Measurements from ENCODE around the gene ATP5F1B. TPM values are rescaled to one million over a fixed set of nuclear protein-coding genes. Genes with fewer than 3 reads are reported as not detected.

The ATP5F1B gene
- total RNA-seq, 1 donor from 2014 or later = 735 TPM

DNA sequence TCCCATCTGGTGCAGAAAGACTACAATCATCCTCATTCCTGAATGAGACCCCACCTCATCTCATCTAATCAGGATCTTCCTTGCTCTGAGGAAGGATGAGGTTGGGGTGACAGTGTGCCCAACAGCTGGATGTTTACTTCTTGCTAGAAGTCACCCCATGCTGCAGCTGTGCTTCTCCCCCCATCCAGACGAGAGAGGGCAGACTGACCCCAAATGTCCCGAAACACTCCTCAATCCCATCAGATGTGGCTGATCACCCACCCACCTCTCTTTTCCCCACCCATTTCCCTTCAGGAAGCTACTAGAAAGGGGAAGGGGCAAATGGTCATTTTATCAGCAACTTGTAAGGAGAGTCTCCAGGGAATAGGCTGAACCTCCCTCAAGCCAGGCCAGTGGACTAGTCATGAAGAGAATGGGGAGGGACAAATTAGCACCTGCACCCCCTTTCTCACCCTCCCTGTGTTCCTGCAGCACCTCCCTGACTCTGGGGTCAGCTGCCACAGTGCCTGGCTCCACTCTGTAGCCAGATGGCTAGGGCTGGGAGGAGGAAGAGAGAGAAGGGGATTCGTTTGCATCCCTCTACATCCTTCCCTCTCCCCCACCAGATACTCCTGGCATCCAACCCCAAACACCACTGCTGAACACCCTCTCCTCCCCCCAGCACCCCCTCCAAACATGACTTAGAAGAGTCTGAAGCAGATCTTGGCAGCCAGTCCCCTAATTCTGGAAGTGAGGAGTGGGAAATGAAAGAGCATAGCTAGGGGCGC is 12.9 kb downstream of the ATP5F1B start:
- peaks cover 39% of the 10 kb centered on the region for H3K4me1 Mint-ChIP-seq (ENCODE audit: low read depth, unreplicated experiment)
- DNase-seq = peak; percentile 41
- H3K36me3 Mint-ChIP-seq (ENCODE audit: unreplicated experiment) = no peaks in the 10 kb centered on the region
- H3K4me3 Mint-ChIP-seq (ENCODE audit: unreplicated experiment) = peak overlapping the region; percentile 98
- peaks cover 25% of the 10 kb centered on the region for H3K27me3 Mint-ChIP-seq (ENCODE audit: unreplicated experiment)
- TF ChIP-seq, protein P1, sequence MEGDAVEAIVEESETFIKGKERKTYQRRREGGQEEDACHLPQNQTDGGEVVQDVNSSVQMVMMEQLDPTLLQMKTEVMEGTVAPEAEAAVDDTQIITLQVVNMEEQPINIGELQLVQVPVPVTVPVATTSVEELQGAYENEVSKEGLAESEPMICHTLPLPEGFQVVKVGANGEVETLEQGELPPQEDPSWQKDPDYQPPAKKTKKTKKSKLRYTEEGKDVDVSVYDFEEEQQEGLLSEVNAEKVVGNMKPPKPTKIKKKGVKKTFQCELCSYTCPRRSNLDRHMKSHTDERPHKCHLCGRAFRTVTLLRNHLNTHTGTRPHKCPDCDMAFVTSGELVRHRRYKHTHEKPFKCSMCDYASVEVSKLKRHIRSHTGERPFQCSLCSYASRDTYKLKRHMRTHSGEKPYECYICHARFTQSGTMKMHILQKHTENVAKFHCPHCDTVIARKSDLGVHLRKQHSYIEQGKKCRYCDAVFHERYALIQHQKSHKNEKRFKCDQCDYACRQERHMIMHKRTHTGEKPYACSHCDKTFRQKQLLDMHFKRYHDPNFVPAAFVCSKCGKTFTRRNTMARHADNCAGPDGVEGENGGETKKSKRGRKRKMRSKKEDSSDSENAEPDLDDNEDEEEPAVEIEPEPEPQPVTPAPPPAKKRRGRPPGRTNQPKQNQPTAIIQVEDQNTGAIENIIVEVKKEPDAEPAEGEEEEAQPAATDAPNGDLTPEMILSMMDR (IDR thresholded peaks at IDR 0.05; ENCODE audit: partially characterized antibody, unreplicated experiment) = no peak
- H3K9me3 Mint-ChIP-seq (ENCODE audit: unreplicated experiment) = peaks cover 14% of the 10 kb centered on the region
- peak overlapping the region; percentile 95 for H3K27ac Mint-ChIP-seq (ENCODE audit: unreplicated experiment)

DNA sequence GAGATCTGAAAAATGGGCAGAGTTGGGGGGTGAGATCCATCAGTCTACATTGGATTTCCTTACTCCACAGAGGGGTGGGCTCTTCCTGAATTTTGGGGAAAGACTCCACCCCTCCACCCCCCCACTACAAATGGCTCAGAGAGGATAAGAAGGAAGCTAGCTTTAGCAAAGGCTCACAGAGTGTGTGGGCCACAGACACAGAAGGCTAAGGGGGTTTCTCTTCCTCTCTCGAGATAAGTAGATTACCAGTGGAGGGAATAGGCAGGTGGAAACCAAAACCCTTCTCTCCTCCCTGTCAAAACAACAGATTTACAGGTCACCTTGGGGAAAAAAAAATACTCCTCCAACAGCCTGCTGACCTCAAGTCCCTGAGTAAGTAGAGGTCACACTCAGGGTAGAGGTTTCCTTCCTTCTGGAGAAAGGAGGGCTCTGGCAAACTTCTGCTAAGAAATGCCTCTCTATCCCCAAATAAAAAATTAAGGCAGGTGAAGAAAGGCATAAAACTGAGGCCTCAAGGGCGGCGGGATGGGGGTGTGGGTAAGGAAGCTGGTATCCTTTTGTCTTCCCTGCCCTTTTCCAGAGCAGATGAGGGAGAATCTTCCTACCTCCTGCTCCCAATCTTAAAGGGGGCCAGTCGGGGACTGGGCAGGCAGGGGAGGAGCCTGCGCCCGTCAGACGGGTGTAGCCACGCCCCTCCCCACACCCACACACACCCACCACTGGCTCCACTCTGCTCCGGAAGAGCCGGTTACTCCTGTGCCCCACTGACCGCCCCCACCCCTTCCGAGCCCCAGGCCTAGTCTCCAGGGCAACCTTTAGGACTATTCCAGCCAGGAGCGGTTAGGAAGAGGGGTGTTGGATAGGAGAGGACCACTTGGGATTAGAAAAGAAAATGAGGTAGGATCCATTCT is 13.7 kb downstream of the ATP5F1B start:
- peaks cover 30% of the 10 kb centered on the region for H3K4me1 Mint-ChIP-seq (ENCODE audit: low read depth, unreplicated experiment)
- H3K9me3 Mint-ChIP-seq (ENCODE audit: unreplicated experiment) = peaks cover 13% of the 10 kb centered on the region
- peak overlapping the region; percentile 98 for H3K4me3 Mint-ChIP-seq (ENCODE audit: unreplicated experiment)
- TF ChIP-seq, protein P1 (IDR thresholded peaks at IDR 0.05; ENCODE audit: partially characterized antibody, unreplicated experiment) = no peak
- H3K27me3 Mint-ChIP-seq (ENCODE audit: unreplicated experiment) = peaks cover 25% of the 10 kb centered on the region
- no peaks in the 10 kb centered on the region for H3K36me3 Mint-ChIP-seq (ENCODE audit: unreplicated experiment)
- DNase-seq = peak; percentile 67
- peak overlapping the region; percentile 95 for H3K27ac Mint-ChIP-seq (ENCODE audit: unreplicated experiment)

DNA sequence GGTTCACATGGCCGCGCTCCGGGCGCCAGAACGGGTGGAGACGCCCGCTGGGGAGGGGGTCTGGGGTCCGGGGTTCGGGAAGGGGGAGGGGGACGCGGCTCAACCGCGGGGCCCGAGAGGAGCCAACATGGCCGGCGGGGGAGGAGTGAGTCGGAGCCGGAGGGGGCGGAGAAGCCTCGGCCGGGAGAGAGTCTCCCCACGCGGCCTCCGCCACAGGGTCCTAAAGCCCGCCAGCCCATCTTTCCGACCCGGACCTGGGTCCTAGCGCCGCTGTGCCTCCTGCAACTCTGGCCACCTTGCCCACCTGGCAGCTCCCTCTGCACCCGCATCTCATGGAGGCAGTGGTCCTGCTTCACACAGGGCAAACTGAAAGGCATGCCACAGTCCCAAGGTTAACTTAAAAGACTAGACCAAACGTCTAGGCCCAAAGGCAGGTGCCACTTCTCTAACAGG is 15.6 kb downstream of the ATP5F1B start, which contains the start of gene BAZ2A:
Gene BAZ2A (minus strand): TSS at position 147 of the 453 bp plus-strand sequence. CDS start 12,796 bp downstream, outside the sequence.
- Mint-ChIP-seq H3K4me1 (ENCODE audit: low read depth, unreplicated experiment) (peaks cover 33% of the 10 kb centered on the region), H3K9me3 (ENCODE audit: unreplicated experiment) (peaks cover 10% of the 10 kb centered on the region), H3K36me3 (ENCODE audit: unreplicated experiment) (no peaks in the 10 kb centered on the region), H3K27ac (ENCODE audit: unreplicated experiment) (peak within 1 kb of the TSS; percentile 94), H3K4me3 (ENCODE audit: unreplicated experiment) (peak within 1 kb of the TSS; percentile 98), H3K27me3 (ENCODE audit: unreplicated experiment) (peaks cover 21% of the 10 kb centered on the region)
- peak; percentile 93 for DNase-seq
- TF ChIP-seq, protein P1 (IDR thresholded peaks at IDR 0.05; ENCODE audit: partially characterized antibody, unreplicated experiment) = no peak

DNA sequence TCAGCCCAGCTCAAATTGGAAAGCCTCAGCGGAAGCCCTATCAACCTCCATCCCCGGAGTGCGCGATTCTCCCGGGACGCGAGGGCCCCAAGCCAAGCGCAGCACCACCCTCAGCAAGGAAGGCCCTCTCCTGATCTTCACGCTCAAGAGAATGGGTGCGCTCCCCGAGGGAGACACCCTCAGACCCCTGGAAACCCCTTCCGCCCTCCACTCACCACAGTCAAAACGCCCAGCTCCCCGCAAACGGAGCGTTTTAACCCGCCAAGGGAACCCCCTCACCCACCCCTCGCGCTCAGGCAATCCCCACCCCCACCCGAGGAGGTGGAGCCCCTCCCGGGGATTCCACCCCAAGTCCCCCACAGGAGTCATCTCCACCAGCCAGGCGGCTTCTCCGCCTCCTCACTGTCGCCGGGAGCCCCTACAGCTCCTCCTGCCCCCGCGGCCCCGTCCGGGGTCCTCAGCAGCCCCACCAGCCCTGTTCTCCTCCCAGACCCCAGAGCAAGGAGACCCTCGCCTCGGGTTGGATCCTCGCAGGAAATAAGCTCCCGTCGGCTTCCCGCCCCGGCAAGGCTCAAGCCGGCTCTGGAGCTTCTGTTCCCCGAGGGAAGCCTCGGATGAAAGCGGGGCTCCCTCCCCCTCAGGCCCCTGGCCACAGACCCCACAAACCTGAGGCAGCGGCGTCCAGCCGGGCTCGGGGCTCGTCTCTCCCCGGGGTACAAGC is 16.2 kb downstream of the ATP5F1B start:
- Mint-ChIP-seq H3K27ac (ENCODE audit: unreplicated experiment) (peak overlapping the region; percentile 94), H3K4me1 (ENCODE audit: low read depth, unreplicated experiment) (peaks cover 33% of the 10 kb centered on the region), H3K27me3 (ENCODE audit: unreplicated experiment) (peaks cover 21% of the 10 kb centered on the region), H3K36me3 (ENCODE audit: unreplicated experiment) (no peaks in the 10 kb centered on the region), H3K4me3 (ENCODE audit: unreplicated experiment) (peak overlapping the region; percentile 87), H3K9me3 (ENCODE audit: unreplicated experiment) (peaks cover 10% of the 10 kb centered on the region)
- peak; percentile 40 for DNase-seq
- TF ChIP-seq, protein P1 (IDR thresholded peaks at IDR 0.05; ENCODE audit: partially characterized antibody, unreplicated experiment) = no peak
